ENCODE data around the gene PLCH1. TPM values are rescaled to one million over a fixed set of nuclear protein-coding genes. Genes with fewer than 3 reads are reported as not detected.

Gene PLCH1
- total RNA-seq, 1 experiment from 2014 or later = 4.1 TPM

DNA sequence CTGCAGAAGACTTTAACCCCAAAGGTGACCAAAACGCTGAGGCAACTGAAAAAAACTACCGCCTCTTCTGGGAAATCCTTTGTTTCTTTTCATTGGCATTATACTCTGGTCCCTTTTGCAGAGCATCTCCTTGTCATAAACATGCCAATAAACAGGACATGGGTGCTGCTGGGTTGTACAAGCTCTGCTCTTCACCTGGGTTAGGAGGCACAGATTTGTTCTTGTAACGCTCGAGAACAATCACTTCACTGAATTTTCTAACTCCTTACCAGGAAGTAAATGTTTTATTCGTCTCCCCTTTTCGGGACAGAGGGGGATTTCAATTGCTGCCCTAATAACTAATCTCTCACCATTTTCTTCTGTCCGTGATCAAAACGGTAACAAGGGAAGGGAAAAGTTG lies 1.3 kb downstream of the PLCH1 start:
- H3K9me2 ChIP-seq (replicated peaks; ENCODE audit: low read length) = no peaks in the 10 kb centered on the region
- no peak for TF ChIP-seq CTCF (conservative IDR thresholded peaks at IDR 0.05; ENCODE audit: low read depth, low read length)
- TF ChIP-seq EZH2phosphoT487 (IDR thresholded peaks at IDR 0.05; ENCODE audit: borderline replicate concordance, low read length) = no peak
- TF ChIP-seq EZH2 (IDR thresholded peaks at IDR 0.05; ENCODE audit: low read length, unreplicated experiment) = no peak
- peak overlapping the region; percentile 91 for H3K4me3 ChIP-seq (ENCODE audit: low read length)
- ATAC-seq (no peak), DNase-seq (no peak)
- peak overlapping the region; percentile 98 for H3K4me2 ChIP-seq (ENCODE audit: low read length)
- BruUV-seq (replicated peaks) = no TSS peak
- intact Hi-C loops (cut with micrococcal nuclease) = loop anchor here (2.0 kb wide), 1 partner anchor 111 kb away; the partner anchor contains the start of gene SLC33A1
- no peak overlapping the region for H3K27ac ChIP-seq (ENCODE audit: low read length)
- 0 out of 2 replicates have a peak, but pooled peaks cover 7% of the 10 kb centered on the region for H3K79me2 ChIP-seq (ENCODE audit: low read length)
- H3K9ac ChIP-seq (ENCODE audit: low read length) = peak overlapping the region; percentile 61
- H3K4me1 ChIP-seq (ENCODE audit: insufficient read depth, low read length) = peaks cover 39% of the 10 kb centered on the region
- no peaks in the 10 kb centered on the region for H3K36me3 ChIP-seq (ENCODE audit: low read depth, low read length)
- H4K20me1 ChIP-seq (ENCODE audit: low read length) = no peaks in the 10 kb centered on the region
- no peaks in the 10 kb centered on the region for H3K9me3 ChIP-seq (ENCODE audit: low read length)
- H3F3A ChIP-seq (ENCODE audit: low read length, unreplicated experiment) = no peaks in the 10 kb centered on the region
- no peaks in the 10 kb centered on the region for H3K27me3 ChIP-seq (ENCODE audit: low read length)
- ChIA-PET CTCF (no interaction called here), POLR2A (ENCODE audit: unreplicated experiment) (interaction anchor here (0.8 to 1.0 kb wide), 2 partner anchors 29 to 62 kb away, joined by 3 to 5 read pairs; partner anchors contain the start of gene C3orf33)
- peak overlapping the region; percentile 100 for H2AFZ ChIP-seq (ENCODE audit: low read length)

GRCh38 chr3:155742349-155742965 lies 2.4 kb downstream of the PLCH1 start:
- H3K4me1 ChIP-seq (ENCODE audit: insufficient read depth, low read length) = peaks cover 28% of the 10 kb centered on the region

More at GRCh38 chr3:155742349-155742965, 2.4 kb downstream of the PLCH1 start:
- DNase-seq (no peak), ATAC-seq (no peak)
- Histone ChIP-seq H3K36me3 (ENCODE audit: low read depth, low read length) (no peaks in the 10 kb centered on the region), H3K27me3 (ENCODE audit: low read length) (no peaks in the 10 kb centered on the region), H3K9ac (ENCODE audit: low read length) (no peak overlapping the region), H3K9me2 (replicated peaks; ENCODE audit: low read length) (no peaks in the 10 kb centered on the region), H3K79me2 (ENCODE audit: low read length) (0 out of 2 replicates have a peak, but pooled peaks cover 7% of the 10 kb centered on the region), H3K4me3 (ENCODE audit: low read length) (no peak overlapping the region; the same call in 1 of the 2 replicates), H3F3A (ENCODE audit: low read length, unreplicated experiment) (no peaks in the 10 kb centered on the region), H3K4me2 (ENCODE audit: low read length) (peak overlapping the region; percentile 98; the same call in 1 of the 2 replicates), H2AFZ (ENCODE audit: low read length) (no peak overlapping the region), H3K27ac (ENCODE audit: low read length) (no peak overlapping the region), H4K20me1 (ENCODE audit: low read length) (no peaks in the 10 kb centered on the region), H3K9me3 (ENCODE audit: low read length) (no peaks in the 10 kb centered on the region)
- BruUV-seq (replicated peaks) = no TSS peak
- ChIA-PET POLR2A (ENCODE audit: unreplicated experiment) (interaction anchor here (0.6 kb wide), 1 partner anchor 111 kb away, joined by 3 read pairs; no protein-coding TSS in a partner anchor), CTCF (no interaction called here)
- TF ChIP-seq EZH2phosphoT487 (IDR thresholded peaks at IDR 0.05; ENCODE audit: borderline replicate concordance, low read length) = no peak
- TF ChIP-seq EZH2 (IDR thresholded peaks at IDR 0.05; ENCODE audit: low read length, unreplicated experiment) = no peak
- TF ChIP-seq CTCF (conservative IDR thresholded peaks at IDR 0.05; ENCODE audit: low read depth, low read length) = no peak
- intact Hi-C loops (cut with micrococcal nuclease) = no loop called here
